Measurements from ENCODE around the gene OR13C9. TPM values are rescaled to one million over a fixed set of nuclear protein-coding genes. Genes with fewer than 3 reads are reported as not detected.

The OR13C9 gene
- total and polyA plus RNA-seq, 10 of the 15 experiments (the other 5 are each of a cell fraction or from before 2014, with no cell fraction given) = not detected

GRCh38 chr9:104633976-104634520, 16.0 kb upstream of the OR13C9 start:
- Histone ChIP-seq H3K4me2 (ENCODE audit: control insufficient read depth, insufficient read depth) (no peak overlapping the region), H4K20me1 (ENCODE audit: control insufficient read depth, insufficient read depth) (no peaks in the 10 kb centered on the region), H3K9me3 (replicated peaks; ENCODE audit: control insufficient read depth, insufficient read depth, low read length) (no peaks in the 10 kb centered on the region), H3K27me3 (replicated peaks in 1 of 2; ENCODE audit: control insufficient read depth in 2 of 2, insufficient read depth in 2 of 2, low read length in 1 of 2) (no peaks in the 10 kb centered on the region), H2AFZ (ENCODE audit: control insufficient read depth, low read depth, low read length) (no peak overlapping the region), H3K27ac (ENCODE audit: control insufficient read depth, insufficient read depth) (no peak overlapping the region), H3K9ac (ENCODE audit: control insufficient read depth, insufficient read depth, low read length) (no peak overlapping the region), H3K36me3 (ENCODE audit: control insufficient read depth in 2 of 2, insufficient read depth in 2 of 2, low read length in 1 of 2) (no peaks in the 10 kb centered on the region), H3K4me1 (ENCODE audit: control insufficient read depth, insufficient read depth, low read length) (no peaks in the 10 kb centered on the region), H3K79me2 (ENCODE audit: control insufficient read depth, insufficient read depth, low read length) (no peaks in the 10 kb centered on the region), H3K4me3 (no peak overlapping the region)
- TF ChIP-seq NBN (IDR thresholded peaks at IDR 0.05) = no peak
- TF ChIP-seq, protein P1, sequence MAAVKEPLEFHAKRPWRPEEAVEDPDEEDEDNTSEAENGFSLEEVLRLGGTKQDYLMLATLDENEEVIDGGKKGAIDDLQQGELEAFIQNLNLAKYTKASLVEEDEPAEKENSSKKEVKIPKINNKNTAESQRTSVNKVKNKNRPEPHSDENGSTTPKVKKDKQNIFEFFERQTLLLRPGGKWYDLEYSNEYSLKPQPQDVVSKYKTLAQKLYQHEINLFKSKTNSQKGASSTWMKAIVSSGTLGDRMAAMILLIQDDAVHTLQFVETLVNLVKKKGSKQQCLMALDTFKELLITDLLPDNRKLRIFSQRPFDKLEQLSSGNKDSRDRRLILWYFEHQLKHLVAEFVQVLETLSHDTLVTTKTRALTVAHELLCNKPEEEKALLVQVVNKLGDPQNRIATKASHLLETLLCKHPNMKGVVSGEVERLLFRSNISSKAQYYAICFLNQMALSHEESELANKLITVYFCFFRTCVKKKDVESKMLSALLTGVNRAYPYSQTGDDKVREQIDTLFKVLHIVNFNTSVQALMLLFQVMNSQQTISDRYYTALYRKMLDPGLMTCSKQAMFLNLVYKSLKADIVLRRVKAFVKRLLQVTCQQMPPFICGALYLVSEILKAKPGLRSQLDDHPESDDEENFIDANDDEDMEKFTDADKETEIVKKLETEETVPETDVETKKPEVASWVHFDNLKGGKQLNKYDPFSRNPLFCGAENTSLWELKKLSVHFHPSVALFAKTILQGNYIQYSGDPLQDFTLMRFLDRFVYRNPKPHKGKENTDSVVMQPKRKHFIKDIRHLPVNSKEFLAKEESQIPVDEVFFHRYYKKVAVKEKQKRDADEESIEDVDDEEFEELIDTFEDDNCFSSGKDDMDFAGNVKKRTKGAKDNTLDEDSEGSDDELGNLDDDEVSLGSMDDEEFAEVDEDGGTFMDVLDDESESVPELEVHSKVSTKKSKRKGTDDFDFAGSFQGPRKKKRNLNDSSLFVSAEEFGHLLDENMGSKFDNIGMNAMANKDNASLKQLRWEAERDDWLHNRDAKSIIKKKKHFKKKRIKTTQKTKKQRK (IDR thresholded peaks at IDR 0.05; ENCODE audit: low read depth, low read length) = no peak
- no peak for TF ChIP-seq TCF3 (IDR thresholded peaks at IDR 0.05; ENCODE audit: borderline replicate concordance, insufficient read depth, low read depth, low read length)
- TF ChIP-seq PKNOX1 (IDR thresholded peaks at IDR 0.05) = no peak
- TF ChIP-seq RELA (IDR thresholded peaks at IDR 0.05; ENCODE audit: borderline replicate concordance, partially characterized antibody) = no peak
- no peak for TF ChIP-seq SUZ12 (IDR thresholded peaks at IDR 0.05; ENCODE audit: unreplicated experiment)
- WGBS (ENCODE audit: insufficient coverage, insufficient replicate concordance, low lambda C conversion rate, missing lambda C conversion rate) = 63% methylated on average over 30 of the region's 30 CpGs
- in situ Hi-C loops (cut with MboI) (no loop called here), intact Hi-C loops (cut with micrococcal nuclease; ENCODE audit: unreplicated experiment) (no loop called here)
- CTCF ChIA-PET = no interaction called here
- no peak for FAIRE-seq
- POLR2A ChIA-PET = no interaction called here
- SMC1A ChIA-PET (ENCODE audit: uncharacterized antibody, unreplicated experiment) = no interaction called here
- no peak for DNase-seq (ENCODE audit: low read depth, low spot score)
- RAD21 ChIA-PET (ENCODE audit: unreplicated experiment) = no interaction called here
- ATAC-seq = no peak
- no TSS peak for BruUV-seq (replicated peaks)

All from GM12878 (cell line).